GM18868 (cell line): Measurements from ENCODE around the gene ZBTB12.
"Not testable (repeated sequence)": the region's sequence is repeated elsewhere in the genome, so short reads cannot be mapped to it uniquely, and the experiment has no call there.

ENCODE experiments used
- ATAC-seq: cut with Tn5 transposase; IDR thresholded peaks from one replicate; pipeline ENCODE4 v1.9.1; 2021; ENCODE audit warnings: mild to moderate bottlenecking, moderate library complexity; ENCODE audit not compliant: unreplicated experiment

Gene ZBTB12, protein sequence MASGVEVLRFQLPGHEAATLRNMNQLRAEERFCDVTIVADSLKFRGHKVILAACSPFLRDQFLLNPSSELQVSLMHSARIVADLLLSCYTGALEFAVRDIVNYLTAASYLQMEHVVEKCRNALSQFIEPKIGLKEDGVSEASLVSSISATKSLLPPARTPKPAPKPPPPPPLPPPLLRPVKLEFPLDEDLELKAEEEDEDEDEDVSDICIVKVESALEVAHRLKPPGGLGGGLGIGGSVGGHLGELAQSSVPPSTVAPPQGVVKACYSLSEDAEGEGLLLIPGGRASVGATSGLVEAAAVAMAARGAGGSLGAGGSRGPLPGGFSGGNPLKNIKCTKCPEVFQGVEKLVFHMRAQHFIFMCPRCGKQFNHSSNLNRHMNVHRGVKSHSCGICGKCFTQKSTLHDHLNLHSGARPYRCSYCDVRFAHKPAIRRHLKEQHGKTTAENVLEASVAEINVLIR

DNA sequence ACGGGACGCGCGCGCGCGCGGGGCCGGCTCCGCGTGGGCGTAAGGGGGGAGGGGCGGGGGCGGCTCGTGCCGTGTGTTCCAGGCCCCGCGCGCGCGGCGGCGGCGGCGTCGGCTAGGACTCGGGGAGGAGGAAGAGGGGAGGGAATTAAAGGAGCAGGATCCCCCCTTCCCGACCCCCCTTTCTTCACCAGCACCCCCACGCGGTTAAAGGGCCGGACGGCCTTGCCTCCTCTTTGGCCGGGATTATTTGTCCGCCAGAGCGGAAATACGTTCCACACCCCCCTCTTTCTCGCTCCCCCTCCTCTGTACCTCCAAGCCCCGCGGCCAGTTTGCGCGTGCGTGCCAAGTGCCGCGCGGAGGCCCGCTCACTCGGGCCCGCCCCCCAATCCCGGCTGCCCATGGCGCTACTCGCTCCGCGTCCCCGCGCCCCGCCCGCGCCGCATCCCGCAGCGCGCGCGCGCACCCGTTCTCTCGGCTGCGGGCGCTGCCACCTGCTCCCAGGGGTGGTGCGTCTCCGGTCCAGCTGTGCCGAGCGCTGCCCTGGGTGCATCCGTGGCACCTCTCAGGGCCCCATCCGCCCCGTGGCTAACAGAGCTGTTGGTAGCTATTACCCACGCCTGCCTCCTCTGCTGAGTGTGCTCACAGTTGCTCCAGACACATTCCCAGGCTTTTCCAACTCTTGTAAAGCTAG is at the start of gene ZBTB12:
Gene ZBTB12, minus strand, starts transcription at position 134 of the 691 bp plus-strand sequence. CDS start 781 bp downstream, outside the sequence.
- peak; percentile 54 for ATAC-seq

DNA sequence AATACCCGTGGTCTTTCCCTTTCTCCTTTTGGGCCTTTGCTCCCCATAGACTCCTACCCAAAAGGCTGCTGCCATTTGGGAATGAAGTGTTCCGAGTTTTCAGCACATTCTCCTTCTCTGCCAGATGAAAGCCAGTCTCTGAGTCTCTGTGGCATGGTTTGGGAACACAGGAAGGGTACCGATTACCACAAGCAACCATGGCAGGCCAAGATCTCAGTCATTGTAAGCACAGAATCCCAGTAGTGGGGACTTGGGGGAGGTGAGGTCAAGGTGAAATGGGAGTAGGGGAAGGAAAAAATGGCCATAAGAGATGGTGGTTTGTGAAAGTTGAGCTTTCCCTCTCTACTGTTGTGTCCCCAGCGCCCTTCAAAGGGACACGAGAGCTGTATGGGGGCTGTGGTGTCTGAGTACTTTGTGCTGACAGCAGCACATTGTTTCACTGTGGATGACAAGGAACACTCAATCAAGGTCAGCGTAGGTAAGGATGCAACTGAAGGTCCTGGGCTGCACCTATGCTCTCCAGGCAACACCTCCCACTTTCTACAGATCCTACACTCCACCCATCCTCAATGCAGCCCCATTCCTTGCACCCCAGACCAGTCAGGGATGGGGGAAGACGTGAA is 48.2 kb upstream of the ZBTB12 start:
- ATAC-seq: no peak

DNA sequence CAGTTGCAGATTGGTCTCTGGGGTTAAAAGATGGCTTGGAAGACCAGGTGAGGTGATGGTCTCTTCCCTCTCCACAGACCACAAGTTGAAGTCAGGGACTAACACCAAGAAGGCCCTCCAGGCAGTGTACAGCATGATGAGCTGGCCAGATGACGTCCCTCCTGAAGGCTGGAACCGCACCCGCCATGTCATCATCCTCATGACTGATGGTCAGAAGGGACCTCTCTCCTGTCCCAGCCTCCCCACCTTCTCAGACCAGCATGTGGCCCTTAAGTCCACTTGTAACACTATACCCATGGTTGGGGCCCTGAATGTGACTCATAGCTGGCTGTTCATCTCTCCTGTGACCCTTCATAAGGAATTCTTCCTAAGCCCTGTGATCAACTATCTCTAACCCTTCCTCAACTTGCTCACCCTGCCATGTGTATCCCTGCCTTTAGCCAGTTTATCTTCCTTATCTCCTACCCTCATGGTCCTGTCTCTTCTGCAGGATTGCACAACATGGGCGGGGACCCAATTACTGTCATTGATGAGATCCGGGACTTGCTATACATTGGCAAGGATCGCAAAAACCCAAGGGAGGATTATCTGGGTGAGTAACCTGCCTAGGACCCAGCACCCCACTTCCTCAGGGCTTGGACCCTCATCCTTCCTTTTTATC is 47.0 kb upstream of the ZBTB12 start:
- no peak for ATAC-seq

- no peak for ATAC-seq
Observed at GRCh38 chr6:31948306-31948705, 46.4 kb upstream of the ZBTB12 start.

DNA sequence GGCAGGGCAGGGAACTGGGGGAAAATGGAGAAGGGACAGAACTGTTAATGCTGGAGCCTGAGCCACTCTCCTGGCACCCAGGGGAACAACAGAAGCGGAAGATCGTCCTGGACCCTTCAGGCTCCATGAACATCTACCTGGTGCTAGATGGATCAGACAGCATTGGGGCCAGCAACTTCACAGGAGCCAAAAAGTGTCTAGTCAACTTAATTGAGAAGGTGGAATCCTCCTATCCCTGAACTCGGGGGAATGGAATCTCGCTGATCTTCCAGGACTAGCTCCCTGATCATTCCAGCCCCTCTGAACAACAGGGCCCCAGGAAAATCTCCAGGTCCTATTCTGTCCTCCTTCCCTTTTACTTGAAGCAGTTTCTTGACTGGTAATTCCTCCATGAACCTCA is 46.0 kb upstream of the ZBTB12 start:
- no peak for ATAC-seq

DNA sequence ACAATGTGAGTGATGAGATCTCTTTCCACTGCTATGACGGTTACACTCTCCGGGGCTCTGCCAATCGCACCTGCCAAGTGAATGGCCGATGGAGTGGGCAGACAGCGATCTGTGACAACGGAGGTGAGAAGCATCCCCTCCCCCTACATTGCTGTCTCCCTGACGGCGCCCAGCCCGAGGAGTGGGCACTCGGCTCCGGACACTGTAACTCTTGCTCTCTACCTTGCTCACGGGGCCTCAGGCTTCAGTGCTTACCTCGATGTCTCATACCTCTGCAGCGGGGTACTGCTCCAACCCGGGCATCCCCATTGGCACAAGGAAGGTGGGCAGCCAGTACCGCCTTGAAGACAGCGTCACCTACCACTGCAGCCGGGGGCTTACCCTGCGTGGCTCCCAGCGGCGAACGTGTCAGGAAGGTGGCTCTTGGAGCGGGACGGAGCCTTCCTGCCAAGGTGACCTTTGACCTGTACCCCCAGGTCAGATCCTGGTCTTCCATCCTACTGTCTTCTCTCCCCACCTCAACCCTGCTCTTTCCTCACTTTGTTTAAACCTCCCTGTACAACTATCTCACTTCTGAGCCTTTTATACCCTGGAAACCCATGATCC is 45.3 kb upstream of the ZBTB12 start:
- ATAC-seq: no peak

DNA sequence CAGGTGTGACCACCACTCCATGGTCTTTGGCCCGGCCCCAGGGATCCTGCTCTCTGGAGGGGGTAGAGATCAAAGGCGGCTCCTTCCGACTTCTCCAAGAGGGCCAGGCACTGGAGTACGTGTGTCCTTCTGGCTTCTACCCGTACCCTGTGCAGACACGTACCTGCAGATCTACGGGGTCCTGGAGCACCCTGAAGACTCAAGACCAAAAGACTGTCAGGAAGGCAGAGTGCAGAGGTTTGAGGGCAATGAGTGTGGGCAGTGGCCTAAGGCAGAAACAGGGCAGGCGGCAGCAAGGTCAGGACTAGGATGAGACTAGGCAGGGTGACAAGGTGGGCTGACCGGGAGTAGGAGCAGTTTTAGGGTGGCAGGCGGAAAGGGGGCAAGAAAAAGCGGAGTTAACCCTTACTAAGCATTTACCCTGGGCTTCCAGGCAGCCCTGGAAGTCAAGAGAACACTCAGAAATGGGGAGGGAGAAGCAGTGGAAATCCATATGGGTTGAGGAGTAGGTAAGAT is 44.5 kb upstream of the ZBTB12 start:
- ATAC-seq: no peak

- ATAC-seq: no peak
Observed at GRCh38 chr6:31945507-31946369, 43.9 kb upstream of the ZBTB12 start, which contains the start of gene CFB. Gene CFB, plus strand, starts transcription at chr6:31946095. Its CDS starts 127 bp downstream, at chr6:31946222.

GRCh38 chr6:31945154-31945506 is 43.2 kb upstream of the ZBTB12 start:
- ATAC-seq: no peak

- ATAC-seq: no peak
Observed at GRCh38 chr6:31943742-31944141, 41.9 kb upstream of the ZBTB12 start.

GRCh38 chr6:31940256-31940664 is 38.4 kb upstream of the ZBTB12 start:
- ATAC-seq: no peak

DNA sequence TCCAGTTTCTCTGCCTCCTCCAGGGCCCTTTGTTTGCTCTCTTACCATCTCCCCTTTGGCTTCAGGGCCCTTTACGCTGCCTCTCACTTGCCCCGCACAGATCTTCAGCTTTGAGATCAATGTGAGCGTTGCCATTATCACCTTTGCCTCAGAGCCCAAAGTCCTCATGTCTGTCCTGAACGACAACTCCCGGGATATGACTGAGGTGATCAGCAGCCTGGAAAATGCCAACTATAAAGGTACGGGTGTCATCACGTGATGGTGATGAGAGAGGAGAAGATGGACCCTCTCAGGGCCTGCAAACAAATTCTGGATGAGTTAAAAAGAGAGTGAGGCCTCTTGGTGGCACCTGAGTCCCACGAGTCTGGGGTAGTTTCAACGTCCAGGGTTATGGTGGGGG is 33.9 kb upstream of the ZBTB12 start:
- no peak for ATAC-seq

GRCh38 chr6:31935021-31935420 is 33.1 kb upstream of the ZBTB12 start:
- ATAC-seq: no peak

- no peak for ATAC-seq
Observed at GRCh38 chr6:31933537-31933936, 31.7 kb upstream of the ZBTB12 start.

- ATAC-seq: not testable (repeated sequence)
Observed at GRCh38 chr6:31932137-31932536, 30.3 kb upstream of the ZBTB12 start.

GRCh38 chr6:31930962-31931361 is 29.1 kb upstream of the ZBTB12 start:
- ATAC-seq: no peak

DNA sequence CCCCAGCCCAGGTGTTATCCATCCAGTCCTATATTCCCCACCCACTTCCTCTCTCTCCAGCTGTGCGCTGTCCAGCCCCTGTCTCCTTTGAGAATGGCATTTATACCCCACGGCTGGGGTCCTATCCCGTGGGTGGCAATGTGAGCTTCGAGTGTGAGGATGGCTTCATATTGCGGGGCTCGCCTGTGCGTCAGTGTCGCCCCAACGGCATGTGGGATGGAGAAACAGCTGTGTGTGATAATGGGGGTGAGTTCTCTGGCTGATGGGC is 26.7 kb upstream of the ZBTB12 start:
- ATAC-seq: no peak

- no peak for ATAC-seq
Observed at GRCh38 chr6:31927863-31928671, 26.2 kb upstream of the ZBTB12 start.

DNA sequence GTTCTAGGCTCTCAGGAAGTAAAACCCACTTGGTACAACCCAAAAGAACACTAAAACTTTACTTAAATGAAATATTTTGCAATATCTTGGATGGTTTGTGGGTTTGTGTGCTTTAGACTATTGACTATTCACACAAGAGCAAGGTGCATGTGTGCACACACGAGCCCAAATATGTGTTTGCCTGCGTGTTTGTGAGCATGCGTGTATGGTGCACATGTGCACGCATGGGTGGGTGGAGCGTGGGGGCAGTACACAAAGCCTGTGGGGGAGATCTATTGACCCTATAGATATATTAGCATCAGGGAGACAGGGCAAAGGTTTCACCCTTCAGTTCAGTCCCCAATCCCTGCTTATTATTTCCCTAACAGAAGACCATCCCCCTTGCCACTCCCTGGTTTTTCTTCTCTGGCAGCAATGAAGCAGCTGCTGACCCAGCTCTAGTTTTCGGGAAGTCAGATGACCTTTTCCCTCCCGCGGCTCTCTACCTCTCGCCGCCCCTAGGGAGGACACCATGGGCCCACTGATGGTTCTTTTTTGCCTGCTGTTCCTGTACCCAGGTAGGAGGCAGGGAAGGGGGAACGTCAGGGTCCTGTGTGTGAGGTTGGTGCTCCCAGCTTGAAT is 25.5 kb upstream of the ZBTB12 start, which contains the start of gene C2:
Gene C2, plus strand, starts transcription at position 476 of the 621 bp plus-strand sequence. Its CDS starts 36 bp downstream, at position 512.
- no peak for ATAC-seq
